ENCODE data around the gene PLIN5.

Gene PLIN5

GRCh38 chr19:4503825-4504170 lies 31.2 kb downstream of the PLIN5 start:
- no peak for DNase-seq

DNA sequence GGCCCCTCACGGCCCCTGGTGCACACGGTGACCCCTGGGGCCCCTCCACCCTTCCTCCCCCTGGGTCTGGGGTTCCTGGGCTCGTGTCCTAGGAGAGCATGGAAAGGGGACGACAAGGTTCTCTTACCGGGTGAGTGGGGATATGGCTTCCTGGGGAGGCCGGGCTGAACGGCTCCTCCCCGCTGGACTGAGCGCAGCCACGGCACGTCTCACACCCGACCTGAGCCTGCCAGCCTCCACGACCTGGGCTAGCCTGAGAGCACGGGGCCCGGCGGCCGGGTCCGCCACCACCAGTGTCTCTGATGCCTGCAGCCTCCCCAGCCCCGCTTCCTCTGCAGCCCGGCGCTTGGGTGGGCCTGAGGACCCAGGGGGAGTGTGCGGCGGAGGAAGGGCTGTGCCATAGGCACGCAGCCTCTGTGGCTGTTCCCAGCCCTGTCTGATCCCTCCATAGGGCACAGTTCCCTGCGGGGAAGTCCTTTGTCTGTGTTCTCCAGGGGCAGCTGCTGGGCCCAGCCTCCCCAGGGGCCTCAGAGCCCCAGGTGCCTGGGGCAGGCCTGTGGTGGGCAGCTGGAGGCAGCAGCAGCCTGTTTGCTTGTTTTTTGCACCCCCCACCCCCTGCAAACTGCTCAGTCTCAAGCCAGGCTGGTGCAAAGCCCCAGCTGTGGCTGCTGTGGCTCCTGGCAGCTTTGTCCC lies 31.7 kb downstream of the PLIN5 start:
- DNase-seq: no peak

DNA sequence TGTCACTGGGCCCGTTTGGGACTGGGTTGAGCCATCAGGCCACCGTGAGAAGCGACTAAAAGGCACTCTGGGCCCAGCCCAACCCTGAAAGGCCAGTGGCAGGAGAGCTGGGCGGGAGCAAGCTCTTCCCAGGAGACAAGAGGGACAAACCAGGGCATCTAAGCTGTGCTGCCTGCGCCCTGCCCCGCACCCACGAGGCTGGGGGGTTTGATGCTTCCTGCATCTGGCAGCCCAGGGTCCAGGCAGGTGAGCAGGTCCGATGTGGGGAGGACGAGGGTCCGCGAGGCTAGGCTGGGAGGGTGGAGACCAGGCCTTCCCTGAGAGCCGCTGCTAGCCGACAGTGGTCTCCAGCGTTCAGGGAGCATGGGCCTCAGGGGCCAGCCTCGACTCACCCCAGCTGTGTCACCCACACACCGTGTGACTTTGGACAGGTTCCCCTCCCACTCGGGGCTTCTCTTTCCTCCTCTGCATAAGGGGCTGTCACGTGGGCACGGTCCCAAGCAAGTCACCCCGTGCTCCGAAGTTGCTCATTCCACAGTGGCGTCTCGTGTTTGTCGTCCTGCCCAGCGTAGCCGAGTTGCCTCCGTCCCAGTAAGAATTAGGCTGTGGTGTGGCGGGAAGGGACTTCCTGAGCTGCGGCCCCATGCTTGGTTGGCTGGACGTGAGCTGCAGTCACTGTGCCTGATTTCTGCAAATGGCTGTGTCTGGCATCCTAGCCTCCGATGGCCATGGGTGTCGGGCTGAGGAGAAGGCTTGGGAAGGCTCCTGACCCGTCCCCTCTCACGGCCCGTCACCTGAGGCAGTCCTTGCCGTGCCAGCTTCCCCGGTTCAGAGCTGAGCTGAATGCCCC lies 32.5 kb downstream of the PLIN5 start:
- DNase-seq: no peak

GRCh38 chr19:4501691-4502090 lies 33.3 kb downstream of the PLIN5 start:
- no peak for DNase-seq

DNA sequence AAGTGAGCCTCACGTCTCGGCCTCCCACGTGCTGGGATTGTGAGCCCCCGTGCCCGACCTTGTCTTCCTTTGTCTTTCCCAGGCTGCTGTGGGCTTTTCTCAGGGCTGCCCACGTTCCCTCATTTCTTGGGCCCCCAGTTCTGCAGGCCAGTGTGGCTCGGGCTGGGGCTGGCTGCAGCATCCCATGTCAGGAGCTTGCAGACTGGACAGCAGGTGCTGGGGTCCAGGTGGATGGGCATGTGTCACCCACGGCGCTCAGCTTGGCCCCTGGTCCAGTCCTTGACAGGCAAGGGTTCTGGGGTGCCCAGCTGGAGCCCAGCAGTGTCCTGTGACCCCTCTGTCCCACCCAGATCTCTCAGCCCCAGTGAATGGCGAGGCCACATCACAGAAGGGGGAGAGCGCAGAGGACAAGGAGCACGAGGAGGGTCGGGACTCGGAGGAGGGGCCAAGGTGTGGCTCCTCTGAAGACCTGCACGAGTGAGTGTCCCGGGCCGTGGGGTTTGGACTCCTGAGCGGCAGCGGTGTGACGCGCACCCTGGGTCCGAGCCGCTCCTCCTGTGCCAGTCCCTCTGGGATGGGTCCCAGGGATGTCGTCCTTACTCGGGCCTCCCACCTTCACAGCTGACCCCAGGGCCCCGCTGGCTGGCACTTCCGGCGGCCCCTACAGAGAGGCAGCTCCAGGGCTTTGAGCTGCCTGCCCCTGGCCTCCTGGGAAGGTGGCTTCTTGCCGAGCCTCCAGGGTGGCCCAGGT lies 34.0 kb downstream of the PLIN5 start:
- DNase-seq: no peak

GRCh38 chr19:4499855-4500254 lies 35.2 kb downstream of the PLIN5 start:
- DNase-seq: no peak

DNA sequence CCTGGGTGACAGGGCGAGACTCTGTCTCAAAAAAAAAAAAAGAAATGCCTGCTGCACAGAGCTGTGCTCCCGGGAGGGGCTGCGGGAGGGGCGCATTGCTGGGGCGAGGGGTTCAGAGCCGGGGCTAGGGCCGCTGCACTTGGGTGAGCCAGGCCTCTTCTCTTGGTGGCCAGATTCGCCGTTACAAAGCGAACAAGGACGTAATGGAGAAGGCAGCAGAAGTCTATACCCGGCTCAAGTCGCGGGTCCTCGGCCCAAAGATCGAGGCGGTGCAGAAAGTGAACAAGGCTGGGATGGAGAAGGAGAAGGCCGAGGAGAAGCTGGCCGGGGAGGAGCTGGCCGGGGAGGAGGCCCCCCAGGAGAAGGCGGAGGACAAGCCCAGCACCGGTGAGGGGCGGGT lies 35.7 kb downstream of the PLIN5 start:
- DNase-seq: no peak

DNA sequence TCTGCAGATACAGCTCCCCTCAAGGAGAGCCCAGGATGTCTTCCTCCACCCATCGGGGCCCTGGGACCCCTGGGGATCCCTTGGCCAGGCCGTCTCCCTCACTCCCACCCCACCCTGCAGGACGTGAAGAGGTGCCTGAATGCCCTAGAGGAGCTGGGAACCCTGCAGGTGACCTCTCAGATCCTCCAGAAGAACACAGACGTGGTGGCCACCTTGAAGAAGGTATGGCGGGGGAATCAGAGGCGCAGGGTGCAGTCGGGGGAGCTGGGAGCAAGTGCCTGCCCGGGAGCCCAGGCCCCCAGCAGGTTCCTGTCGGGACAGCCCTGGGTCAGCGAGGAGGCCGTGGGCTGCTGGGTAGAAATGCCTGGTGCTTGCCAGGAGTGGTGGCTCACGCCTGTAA lies 36.3 kb downstream of the PLIN5 start:
- no peak for DNase-seq

DNA sequence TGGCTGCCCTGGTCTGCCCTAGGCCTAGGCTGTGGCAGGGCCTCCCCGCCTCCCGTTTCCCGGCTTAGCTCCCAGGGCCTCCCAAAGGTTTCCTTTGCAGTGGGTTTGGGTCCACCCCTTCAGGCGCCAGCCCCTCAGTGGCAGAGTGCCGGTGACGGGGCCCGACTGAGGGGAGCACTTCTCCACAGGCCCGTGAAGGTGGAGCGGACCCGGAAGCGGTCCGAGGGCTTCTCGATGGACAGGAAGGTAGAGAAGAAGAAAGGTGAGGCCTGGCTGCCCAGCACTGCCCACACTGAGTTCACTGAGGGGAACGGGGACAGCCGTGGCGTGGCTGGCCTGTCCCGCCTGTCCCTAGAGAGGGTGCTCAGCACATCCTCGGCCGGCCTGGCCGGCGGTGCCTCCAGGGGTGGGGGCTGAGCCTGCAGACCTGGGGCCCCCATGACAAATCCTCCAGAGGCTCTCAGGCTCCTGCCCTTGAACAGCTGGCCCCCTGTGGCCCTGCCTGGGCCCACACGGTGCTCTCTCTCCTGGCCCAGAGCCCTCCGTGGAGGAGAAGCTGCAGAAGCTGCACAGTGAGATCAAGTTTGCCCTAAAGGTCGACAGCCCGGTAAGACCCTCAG lies 37.1 kb downstream of the PLIN5 start:
- no peak for DNase-seq

DNA sequence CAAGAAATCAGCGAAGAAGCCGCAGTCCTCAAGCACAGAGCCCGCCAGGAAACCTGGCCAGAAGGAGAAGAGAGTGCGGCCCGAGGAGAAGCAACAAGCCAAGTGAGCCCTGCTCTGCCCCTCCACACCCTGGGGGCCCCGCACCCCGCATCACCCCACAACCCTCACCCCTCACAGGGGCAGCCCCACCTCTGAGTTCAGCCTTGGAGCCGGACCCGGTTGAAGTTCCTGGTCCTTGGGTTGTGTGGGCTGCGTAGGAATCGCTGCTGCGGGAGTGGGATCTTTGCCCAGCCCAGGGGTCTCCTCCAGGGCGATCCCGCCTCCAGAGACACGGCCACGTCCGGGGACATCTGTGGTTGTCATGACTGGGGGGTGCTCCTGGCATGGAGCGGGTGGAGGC lies 38.7 kb downstream of the PLIN5 start:
- DNase-seq: no peak

GRCh38 chr19:4495471-4495870 lies 39.6 kb downstream of the PLIN5 start:
- no peak for DNase-seq

DNA sequence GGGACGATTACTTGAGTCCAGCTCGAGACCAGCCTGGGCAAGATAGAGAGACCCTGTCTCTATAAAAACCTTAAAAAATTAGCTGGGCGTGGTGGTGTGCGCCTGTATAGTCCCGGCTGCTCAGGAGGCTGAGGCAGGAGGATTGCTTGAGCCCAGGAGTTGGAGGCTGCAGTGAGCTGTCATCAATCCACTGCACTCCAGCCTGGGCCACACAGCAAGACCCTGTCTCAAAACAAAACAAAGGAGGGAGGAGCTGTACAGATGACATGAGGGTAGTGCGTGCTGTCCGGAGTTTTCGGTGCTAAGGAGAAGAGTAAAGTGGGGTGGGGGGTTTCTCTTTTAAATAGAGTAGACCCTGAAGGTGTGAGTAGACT lies 40.3 kb downstream of the PLIN5 start:
- DNase-seq: no peak

GRCh38 chr19:4493929-4494690 lies 40.9 kb downstream of the PLIN5 start:
- no peak for DNase-seq

DNA sequence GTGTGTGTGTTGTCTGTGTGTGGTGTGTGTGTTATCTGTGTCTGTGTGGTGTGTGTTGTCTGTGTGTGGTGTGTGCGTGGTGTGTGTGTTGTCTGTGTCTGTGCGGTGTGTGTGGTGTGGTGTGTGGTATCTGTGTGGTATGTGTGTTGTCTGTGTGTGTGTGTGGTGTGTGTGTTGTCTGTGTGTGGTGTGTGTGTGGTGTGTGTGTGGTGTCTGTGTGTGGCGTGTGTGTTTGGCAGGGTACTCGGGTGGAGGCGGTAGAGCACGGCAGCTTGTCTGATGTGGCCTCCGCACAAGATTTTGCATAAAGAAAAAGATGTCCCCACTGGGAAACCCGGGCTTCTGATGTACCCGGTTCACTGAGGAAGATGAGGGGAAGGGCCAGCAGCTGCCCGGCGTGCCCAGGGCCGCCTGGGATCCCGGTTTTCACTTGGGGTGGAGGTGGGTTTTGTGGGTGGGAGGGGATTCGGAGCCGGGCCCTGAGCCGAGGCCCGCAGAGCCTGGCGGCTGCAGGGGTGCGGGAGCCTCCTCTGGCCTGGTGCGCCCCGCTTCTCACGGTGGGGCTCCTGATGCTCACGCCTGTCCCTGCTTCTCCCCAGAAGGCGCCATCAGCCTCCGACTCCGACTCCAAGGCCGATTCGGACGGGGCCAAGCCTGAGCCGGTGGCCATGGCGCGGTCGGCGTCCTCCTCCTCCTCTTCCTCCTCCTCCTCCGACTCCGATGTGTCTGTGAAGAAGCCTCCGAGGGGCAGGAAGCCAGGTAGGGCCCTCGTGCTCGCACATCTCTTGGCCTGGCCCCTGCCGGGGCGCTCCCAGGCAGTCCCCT lies 41.7 kb downstream of the PLIN5 start:
- no peak for DNase-seq

GRCh38 chr19:4492337-4493103 lies 42.5 kb downstream of the PLIN5 start:
- no peak for DNase-seq

GRCh38 chr19:4491446-4491845 lies 43.6 kb downstream of the PLIN5 start:
- no peak for DNase-seq

GRCh38 chr19:4488496-4488895 lies 46.5 kb downstream of the PLIN5 start:
- DNase-seq: no peak

GRCh38 chr19:4487572-4487971 lies 47.5 kb downstream of the PLIN5 start:
- no peak for DNase-seq

- DNase-seq: no peak
These were observed 51.6 kb downstream of the PLIN5 start for GRCh38 chr19:4483385-4483784.

DNA sequence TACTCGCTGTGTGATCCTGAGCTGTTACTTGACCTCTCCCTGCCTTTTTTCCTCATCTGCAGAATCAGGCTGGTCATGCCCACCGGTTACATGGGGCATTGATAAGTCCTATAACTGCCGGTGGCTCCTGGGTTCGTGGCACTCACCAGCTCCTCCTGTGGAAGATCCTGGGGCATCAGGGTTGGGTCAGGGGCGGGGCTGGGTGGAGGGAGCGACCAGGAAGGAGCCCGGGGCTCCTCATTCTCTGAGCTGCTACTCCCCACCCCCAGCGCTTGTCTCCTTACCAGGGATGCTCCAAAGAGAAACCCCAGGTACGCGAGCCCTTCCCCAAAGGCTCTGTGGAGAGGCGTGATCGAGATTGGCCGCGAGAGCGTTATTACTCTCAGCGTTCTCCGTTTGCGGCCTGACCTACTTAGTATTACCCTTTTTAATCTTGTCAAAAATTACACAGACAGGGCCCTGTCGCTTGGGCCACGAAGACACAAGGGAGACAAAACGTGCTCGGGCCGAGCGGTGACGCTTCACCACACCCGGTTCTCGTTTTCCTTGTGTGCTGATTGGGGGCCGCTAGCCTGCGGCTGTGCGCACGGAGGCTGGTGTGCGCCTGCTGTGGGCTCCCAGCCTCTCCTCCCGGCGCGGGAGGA lies 52.2 kb downstream of the PLIN5 start:
- DNase-seq: no peak

Measured in activated CD8-positive, alpha-beta memory T cell treated with anti-CD3 and anti-CD28 coated beads for 24 hours (primary cell).